PC-9 (cell line): Measurements from ENCODE around the gene LRCH3.
"Not testable (repeated sequence)": the region's sequence is repeated elsewhere in the genome, so short reads cannot be mapped to it uniquely, and the experiment has no call there.

Source experiments
- EZH2 ChIP-seq: fragments of 200-600 bp; sonication (generic); IDR thresholded peaks from 2 replicates; pipeline ENCODE4 v1.8.0; 2017; ENCODE audit warnings: antibody characterized with exemption, low read depth
- TF ChIP-seq, protein P1 (sequence below): fragments of 200-600 bp; sonication (generic); conservative IDR thresholded peaks from 2 replicates; pipeline ENCODE4 v1.6.1; 2017; ENCODE audit warnings: mixed run types, antibody characterized with exemption, mild to moderate bottlenecking, moderate library complexity

DNA sequence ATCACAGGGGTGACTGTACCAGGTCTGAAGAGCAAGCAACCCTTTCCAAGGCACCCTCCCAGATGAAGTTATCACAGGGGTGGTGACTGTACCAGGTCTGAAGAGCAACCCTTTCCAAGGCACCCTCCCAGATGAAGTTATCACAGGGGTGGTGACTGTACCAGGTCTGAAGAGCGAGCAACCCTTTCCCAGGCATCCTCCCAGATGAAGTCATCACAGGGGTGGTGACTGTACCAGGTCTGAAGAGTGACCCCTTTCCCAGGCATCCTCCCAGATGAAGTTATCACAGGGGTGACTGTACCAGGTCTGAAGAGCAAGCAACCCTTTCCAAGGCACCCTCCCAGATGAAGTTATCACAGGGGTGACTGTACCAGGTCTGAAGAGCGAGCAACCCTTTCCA lies 117.5 kb downstream of the LRCH3 start:
- not testable (repeated sequence) for TF ChIP-seq EZH2
- TF ChIP-seq, protein P1, sequence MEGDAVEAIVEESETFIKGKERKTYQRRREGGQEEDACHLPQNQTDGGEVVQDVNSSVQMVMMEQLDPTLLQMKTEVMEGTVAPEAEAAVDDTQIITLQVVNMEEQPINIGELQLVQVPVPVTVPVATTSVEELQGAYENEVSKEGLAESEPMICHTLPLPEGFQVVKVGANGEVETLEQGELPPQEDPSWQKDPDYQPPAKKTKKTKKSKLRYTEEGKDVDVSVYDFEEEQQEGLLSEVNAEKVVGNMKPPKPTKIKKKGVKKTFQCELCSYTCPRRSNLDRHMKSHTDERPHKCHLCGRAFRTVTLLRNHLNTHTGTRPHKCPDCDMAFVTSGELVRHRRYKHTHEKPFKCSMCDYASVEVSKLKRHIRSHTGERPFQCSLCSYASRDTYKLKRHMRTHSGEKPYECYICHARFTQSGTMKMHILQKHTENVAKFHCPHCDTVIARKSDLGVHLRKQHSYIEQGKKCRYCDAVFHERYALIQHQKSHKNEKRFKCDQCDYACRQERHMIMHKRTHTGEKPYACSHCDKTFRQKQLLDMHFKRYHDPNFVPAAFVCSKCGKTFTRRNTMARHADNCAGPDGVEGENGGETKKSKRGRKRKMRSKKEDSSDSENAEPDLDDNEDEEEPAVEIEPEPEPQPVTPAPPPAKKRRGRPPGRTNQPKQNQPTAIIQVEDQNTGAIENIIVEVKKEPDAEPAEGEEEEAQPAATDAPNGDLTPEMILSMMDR, result not testable (repeated sequence)
